HEK293 (cell line): ENCODE data around the gene LRRC23.

Source experiments
- ATF2 ChIP-seq: fragments of 450-650 bp; formaldehyde crosslinking; IDR thresholded peaks from 2 replicates; pipeline ENCODE4 v1.5.1; 2016; ENCODE audit warnings: missing biosample characterization, missing genetic modification characterization, low read depth
- FEZF1 ChIP-seq: fragments of 450-650 bp; formaldehyde crosslinking; IDR thresholded peaks from 2 replicates; pipeline ENCODE4 v1.5.1; 2016; ENCODE audit warnings: missing biosample characterization, missing genetic modification characterization
- GLIS2 ChIP-seq: fragments of 450-650 bp; formaldehyde crosslinking; IDR thresholded peaks from 2 replicates; pipeline ENCODE4 v1.5.1; 2016; ENCODE audit warnings: missing biosample characterization, missing genetic modification characterization
- HOXC10 ChIP-seq: sonication (generic); formaldehyde crosslinking; IDR thresholded peaks from 2 replicates; pipeline ENCODE4 v1.8.1; 2023; ENCODE audit warnings: mild to moderate bottlenecking, missing genetic modification reagents
- MYNN ChIP-seq: fragments of 450-650 bp; formaldehyde crosslinking; IDR thresholded peaks from 2 replicates; pipeline ENCODE4 v1.5.1; 2016; ENCODE audit warnings: missing biosample characterization, missing genetic modification characterization, borderline replicate concordance
- PATZ1 ChIP-seq: fragments of 450-650 bp; formaldehyde crosslinking; IDR thresholded peaks from 2 replicates; pipeline ENCODE4 v1.5.1; 2016; ENCODE audit warnings: missing biosample characterization, missing genetic modification characterization
- SP2 ChIP-seq: fragments of 450-650 bp; formaldehyde crosslinking; IDR thresholded peaks from 2 replicates; pipeline ENCODE4 v1.5.1; 2016; ENCODE audit warnings: missing biosample characterization, missing genetic modification characterization
- YY1 ChIP-seq: fragments of 450-650 bp; formaldehyde crosslinking; IDR thresholded peaks from 2 replicates; pipeline ENCODE4 v1.5.1; 2018; ENCODE audit warnings: missing biosample characterization, missing genetic modification characterization
- ZBTB10 ChIP-seq: fragments of 450-650 bp; formaldehyde crosslinking; IDR thresholded peaks from 2 replicates; pipeline ENCODE4 v1.5.1; 2016; ENCODE audit warnings: missing biosample characterization, missing genetic modification characterization
- ZBTB11 ChIP-seq: fragments of 450-650 bp; formaldehyde crosslinking; conservative IDR thresholded peaks from 2 replicates; pipeline ENCODE4 v1.5.1; 2016; ENCODE audit warnings: low read depth, missing biosample characterization, missing genetic modification characterization
- ZFHX2 ChIP-seq: fragments of 450-650 bp; formaldehyde crosslinking; conservative IDR thresholded peaks from 2 replicates; pipeline ENCODE4 v1.5.1; 2016; ENCODE audit warnings: missing biosample characterization, missing genetic modification characterization
- ZIC2 ChIP-seq: fragments of 450-650 bp; formaldehyde crosslinking; IDR thresholded peaks from 2 replicates; pipeline ENCODE4 v1.5.1; 2016; ENCODE audit warnings: missing biosample characterization, missing genetic modification characterization
- ZNF324 ChIP-seq: fragments of 450-650 bp; formaldehyde crosslinking; IDR thresholded peaks from 2 replicates; pipeline ENCODE4 v1.5.1; 2016; ENCODE audit warnings: missing biosample characterization, missing genetic modification characterization
- ZNF37A ChIP-seq: fragments of 450-650 bp; IDR thresholded peaks from 2 replicates; pipeline ENCODE4 v1.5.1; 2018; ENCODE audit warnings: missing biosample characterization, missing genetic modification characterization
- ZNF404 ChIP-seq: fragments of 450-650 bp; formaldehyde crosslinking; IDR thresholded peaks from 2 replicates; pipeline ENCODE4 v1.5.1; 2017; ENCODE audit warnings: missing biosample characterization, missing genetic modification characterization
- ZNF501 ChIP-seq: fragments of 450-650 bp; formaldehyde crosslinking; IDR thresholded peaks from 2 replicates; pipeline ENCODE4 v1.5.1; 2016; ENCODE audit warnings: missing biosample characterization, missing genetic modification characterization
- ZNF629 ChIP-seq: fragments of 450-650 bp; formaldehyde crosslinking; IDR thresholded peaks from 2 replicates; pipeline ENCODE4 v1.5.1; 2017; ENCODE audit warnings: missing biosample characterization, missing genetic modification characterization
- ZNF645 ChIP-seq: fragments of 450-650 bp; formaldehyde crosslinking; IDR thresholded peaks from 2 replicates; pipeline ENCODE4; 2016; ENCODE audit warnings: missing biosample characterization, missing genetic modification characterization
- ZNF707 ChIP-seq: fragments of 450-650 bp; formaldehyde crosslinking; IDR thresholded peaks from 2 replicates; pipeline ENCODE4 v1.5.1; 2016; ENCODE audit warnings: missing biosample characterization, missing genetic modification characterization
- ZSCAN5A ChIP-seq: fragments of 450-650 bp; formaldehyde crosslinking; IDR thresholded peaks from 2 replicates; pipeline ENCODE4 v1.5.1; 2016; ENCODE audit warnings: missing biosample characterization, missing genetic modification characterization
- TF ChIP-seq, protein P1 (sequence below): fragments of 450-650 bp; formaldehyde crosslinking; IDR thresholded peaks from 2 replicates; pipeline ENCODE4 v1.5.1; 2016; ENCODE audit warnings: missing biosample characterization, missing genetic modification characterization
- TF ChIP-seq, protein P2 (sequence below): fragments of 450-650 bp; formaldehyde crosslinking; IDR thresholded peaks from 2 replicates; pipeline ENCODE4 v1.5.1; 2016; ENCODE audit warnings: missing biosample characterization, missing genetic modification characterization, low read depth

LRRC23 gene

GRCh38 chr12:6866163-6866919, 38.3 kb upstream of the LRRC23 start (continued):
- no peak for TF ChIP-seq ZBTB11 (tag by site-specific recombination)
- no peak for TF ChIP-seq ZIC2
- no peak for TF ChIP-seq ZBTB10 (tag by site-specific recombination)
- TF ChIP-seq, protein P1, sequence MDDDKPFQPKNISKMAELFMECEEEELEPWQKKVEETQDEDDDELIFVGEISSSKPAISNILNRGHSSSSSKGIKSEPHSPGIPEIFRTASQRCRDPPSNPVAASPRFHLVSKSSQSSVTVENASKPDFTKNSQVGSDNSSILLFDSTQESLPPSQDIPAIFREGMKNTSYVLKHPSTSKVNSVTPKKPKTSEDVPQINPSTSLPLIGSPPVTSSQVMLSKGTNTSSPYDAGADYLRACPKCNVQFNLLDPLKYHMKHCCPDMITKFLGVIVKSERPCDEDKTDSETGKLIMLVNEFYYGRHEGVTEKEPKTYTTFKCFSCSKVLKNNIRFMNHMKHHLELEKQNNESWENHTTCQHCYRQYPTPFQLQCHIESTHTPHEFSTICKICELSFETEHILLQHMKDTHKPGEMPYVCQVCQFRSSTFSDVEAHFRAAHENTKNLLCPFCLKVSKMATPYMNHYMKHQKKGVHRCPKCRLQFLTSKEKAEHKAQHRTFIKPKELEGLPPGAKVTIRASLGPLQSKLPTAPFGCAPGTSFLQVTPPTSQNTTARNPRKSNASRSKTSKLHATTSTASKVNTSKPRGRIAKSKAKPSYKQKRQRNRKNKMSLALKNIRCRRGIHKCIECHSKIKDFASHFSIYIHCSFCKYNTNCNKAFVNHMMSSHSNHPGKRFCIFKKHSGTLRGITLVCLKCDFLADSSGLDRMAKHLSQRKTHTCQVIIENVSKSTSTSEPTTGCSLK (tag by site-specific recombination) = no peak
- TF ChIP-seq MYNN (tag by site-specific recombination) = no peak
- TF ChIP-seq ATF2 = no peak
- TF ChIP-seq ZNF629 (tag by site-specific recombination) = no peak
- no peak for TF ChIP-seq ZNF324 (tag by site-specific recombination)
- no peak for TF ChIP-seq ZNF404 (tag by site-specific recombination)
- TF ChIP-seq ZNF707 = no peak
- peak; percentile 45 for TF ChIP-seq ZFHX2
- TF ChIP-seq ZNF501 = no peak
- TF ChIP-seq FEZF1 (tag by site-specific recombination) = no peak
- TF ChIP-seq, protein P2, sequence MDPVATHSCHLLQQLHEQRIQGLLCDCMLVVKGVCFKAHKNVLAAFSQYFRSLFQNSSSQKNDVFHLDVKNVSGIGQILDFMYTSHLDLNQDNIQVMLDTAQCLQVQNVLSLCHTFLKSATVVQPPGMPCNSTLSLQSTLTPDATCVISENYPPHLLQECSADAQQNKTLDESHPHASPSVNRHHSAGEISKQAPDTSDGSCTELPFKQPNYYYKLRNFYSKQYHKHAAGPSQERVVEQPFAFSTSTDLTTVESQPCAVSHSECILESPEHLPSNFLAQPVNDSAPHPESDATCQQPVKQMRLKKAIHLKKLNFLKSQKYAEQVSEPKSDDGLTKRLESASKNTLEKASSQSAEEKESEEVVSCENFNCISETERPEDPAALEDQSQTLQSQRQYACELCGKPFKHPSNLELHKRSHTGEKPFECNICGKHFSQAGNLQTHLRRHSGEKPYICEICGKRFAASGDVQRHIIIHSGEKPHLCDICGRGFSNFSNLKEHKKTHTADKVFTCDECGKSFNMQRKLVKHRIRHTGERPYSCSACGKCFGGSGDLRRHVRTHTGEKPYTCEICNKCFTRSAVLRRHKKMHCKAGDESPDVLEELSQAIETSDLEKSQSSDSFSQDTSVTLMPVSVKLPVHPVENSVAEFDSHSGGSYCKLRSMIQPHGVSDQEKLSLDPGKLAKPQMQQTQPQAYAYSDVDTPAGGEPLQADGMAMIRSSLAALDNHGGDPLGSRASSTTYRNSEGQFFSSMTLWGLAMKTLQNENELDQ = no peak
- no peak for TF ChIP-seq ZSCAN5A (tag by site-specific recombination)
- no peak; the same call in 1 of the 2 replicates for TF ChIP-seq PATZ1 (tag by site-specific recombination)
- peak; percentile 35 for TF ChIP-seq GLIS2
- no peak for TF ChIP-seq ZNF37A
- TF ChIP-seq ZNF645 (tag by site-specific recombination) = no peak
- peak; percentile 34; the same call in 1 of the 2 replicates for TF ChIP-seq SP2 (tag by site-specific recombination)
- TF ChIP-seq YY1 (tag by site-specific recombination) = no peak
- no peak for TF ChIP-seq HOXC10 (CRISPR knock-in tag)
